Measurements from ENCODE around the gene WHRN.

The WHRN gene

DNA sequence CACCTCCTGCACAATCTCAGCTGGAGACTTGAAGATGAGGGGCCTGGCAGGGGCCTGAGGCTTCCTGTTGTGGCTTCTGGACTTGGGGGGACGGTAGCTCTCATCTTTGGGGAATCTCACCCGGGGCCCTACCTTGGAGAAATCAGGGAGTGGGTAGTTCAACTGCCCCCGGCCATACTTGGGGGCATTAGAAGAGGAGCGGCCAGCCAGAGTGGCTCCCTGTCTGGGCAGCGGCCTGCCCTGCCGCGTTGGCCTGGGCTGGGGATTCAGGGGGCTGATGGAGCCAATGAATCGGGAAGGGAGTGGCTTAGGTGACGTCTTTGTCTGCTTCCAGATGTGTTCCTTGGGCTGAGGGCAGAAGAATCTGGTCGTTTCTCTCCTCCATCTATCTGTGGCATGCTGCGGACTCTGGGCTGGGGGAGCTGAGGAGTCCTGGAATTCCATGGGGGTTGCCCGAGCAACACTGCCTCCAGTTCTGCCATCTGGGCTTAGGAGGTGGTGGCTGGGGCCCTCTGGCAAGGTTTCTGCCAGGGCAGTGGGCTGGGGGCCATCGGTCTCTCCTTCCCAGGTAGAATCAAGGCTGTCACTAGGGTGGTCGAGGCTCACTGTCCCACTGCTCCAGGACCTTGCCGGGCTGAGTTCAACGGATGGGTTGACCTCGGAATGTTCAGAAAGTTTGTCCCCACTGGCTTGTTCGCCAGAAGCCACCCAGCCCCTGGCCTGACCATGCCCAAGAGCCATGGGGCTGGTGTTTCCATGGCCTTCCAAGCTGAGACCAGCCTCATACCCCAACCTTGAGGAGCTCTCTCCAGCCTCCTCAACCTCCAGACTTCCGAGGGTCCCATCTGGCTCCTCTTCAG lies 128.5 kb downstream of the WHRN start:
- DNase-seq = no peak

- DNase-seq = no peak
These were observed 129.7 kb downstream of the WHRN start for GRCh38 chr9:114375386-114376175.

DNA sequence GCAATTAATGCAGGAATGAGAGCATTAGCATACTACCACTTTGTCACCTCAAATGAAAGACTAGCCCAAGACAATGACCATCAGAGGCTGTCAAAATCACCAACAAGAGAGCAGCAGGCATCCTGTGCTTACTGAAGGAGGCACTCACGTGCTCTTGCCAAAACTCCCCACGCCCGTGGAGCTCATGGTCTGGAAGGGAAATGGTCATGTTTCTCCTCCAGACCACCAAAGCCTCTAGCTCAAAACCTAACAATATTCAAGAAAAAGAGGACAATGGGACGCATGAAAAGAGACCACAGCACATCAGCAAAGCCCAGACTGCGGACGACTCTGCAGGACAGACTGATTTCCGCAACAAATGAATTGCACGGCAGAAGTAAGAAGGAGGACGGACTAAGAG lies 130.3 kb downstream of the WHRN start:
- peak in 1 of 2 donors; percentile 24 for DNase-seq

GRCh38 chr9:114373960-114374730 lies 131.1 kb downstream of the WHRN start:
- no peak for DNase-seq

- DNase-seq = peak; percentile 90 to 91
These were observed 132.3 kb downstream of the WHRN start for GRCh38 chr9:114372921-114373448.

- DNase-seq = peak; percentile 82
These were observed 133.0 kb downstream of the WHRN start for GRCh38 chr9:114371973-114372917.

DNA sequence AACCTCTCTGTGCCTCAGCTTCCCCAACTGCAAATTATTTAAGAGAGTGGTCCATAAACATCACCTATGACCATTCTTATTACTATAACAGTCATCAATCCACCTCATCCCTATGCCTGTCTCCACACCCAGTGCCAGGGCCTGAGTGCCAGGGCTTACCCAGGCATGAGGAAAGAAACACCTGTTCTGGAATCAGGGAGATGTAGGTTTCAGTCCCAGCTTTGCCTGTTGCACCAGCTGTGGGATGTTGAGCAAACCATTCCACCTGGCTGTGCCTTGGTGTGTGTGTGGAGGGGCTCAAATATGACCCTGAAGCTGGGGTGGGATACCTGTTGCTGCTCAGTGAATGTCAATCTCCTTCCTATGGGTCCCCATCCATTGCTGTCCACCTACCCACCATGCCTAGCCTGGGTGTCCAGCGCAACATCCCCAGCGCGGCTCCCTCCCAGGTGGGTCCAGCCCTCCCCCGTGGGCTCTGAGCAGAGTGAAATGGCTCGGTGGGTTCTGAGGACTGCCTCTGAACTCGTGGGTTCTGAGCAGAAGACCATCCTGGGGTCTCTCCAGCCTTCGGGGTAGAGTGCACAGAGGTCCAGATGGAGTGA lies 133.8 kb downstream of the WHRN start:
- DNase-seq = no peak

DNA sequence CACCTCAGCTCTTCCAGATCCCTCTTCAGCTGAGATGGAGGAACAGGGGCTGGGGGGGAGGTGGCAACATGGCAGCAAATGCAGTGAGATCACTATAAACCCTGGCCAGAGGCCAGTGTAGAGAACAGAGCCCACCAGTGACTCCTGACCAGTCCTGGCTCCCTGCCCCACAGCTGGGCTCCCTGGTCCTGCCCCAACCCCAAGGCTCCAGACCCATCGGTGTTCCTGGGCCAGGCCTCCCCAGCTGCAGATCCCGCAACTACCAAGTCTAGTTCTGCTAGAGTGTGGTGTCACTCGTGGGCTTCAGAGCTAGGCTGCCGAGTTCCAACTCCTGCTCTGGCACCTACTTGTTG lies 134.3 kb downstream of the WHRN start:
- DNase-seq = no peak

GRCh38 chr9:114370251-114370967 lies 134.9 kb downstream of the WHRN start:
- no peak for DNase-seq

GRCh38 chr9:114369216-114370130 lies 135.8 kb downstream of the WHRN start:
- DNase-seq = no peak

GRCh38 chr9:114367772-114368569 lies 137.3 kb downstream of the WHRN start:
- no peak for DNase-seq

- DNase-seq = no peak
These were observed 137.9 kb downstream of the WHRN start for GRCh38 chr9:114367366-114367765.

DNA sequence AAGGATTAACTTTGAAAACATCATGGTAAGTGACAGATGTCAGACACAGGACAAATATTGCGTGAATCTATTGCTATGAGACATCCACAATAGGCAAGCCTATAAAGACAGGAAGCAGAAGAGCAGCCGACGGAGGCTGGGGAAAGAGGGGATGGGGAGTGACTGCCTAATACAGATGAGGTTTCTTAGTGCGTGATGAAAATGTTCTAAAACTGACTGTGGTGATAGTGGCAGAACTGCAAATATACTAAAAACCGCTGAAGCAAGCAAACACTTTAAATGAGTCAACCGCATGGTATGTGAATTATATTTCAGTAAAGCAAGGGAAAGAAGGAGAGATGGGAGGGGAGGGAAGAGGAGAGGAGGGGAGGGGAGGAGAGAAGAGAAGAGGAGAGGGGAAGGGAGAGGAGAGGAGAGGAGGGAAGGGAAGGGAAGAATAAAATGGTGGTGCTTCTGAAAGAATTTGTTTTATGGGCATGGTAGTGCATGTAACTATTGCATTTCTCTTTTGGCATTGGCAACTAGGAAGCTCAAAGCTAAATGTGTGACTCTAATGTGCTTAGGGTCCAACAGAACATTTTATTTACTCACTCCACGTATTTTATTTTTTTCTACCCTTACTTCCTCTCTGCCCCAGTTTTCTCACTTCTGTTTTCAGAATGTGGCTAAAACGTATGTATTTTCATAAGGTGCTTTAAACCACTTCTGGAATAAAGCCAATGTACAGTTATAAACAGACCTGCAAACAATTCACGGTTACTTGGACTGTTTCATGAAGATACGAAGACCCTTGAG lies 138.7 kb downstream of the WHRN start:
- peak; percentile 9 to 30 for DNase-seq

DNA sequence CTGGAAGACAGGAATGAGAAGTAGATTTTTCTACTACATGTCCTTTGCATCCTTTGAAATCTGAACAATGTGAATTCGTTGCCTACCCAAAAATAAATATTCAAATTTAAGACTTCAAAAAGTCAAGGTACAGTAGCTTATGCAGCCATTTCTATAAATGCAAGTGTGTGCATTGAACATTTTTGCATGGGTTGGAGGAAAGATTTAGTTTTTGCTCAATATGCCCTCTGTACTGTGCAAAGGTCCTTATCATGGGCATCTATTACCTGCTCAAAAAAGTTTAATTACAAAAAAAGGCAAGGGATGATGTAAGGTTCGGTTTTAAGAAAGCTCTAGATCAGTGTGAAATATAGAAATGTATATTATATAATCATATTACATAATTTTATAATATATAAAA lies 140.1 kb downstream of the WHRN start:
- DNase-seq = no peak

DNA sequence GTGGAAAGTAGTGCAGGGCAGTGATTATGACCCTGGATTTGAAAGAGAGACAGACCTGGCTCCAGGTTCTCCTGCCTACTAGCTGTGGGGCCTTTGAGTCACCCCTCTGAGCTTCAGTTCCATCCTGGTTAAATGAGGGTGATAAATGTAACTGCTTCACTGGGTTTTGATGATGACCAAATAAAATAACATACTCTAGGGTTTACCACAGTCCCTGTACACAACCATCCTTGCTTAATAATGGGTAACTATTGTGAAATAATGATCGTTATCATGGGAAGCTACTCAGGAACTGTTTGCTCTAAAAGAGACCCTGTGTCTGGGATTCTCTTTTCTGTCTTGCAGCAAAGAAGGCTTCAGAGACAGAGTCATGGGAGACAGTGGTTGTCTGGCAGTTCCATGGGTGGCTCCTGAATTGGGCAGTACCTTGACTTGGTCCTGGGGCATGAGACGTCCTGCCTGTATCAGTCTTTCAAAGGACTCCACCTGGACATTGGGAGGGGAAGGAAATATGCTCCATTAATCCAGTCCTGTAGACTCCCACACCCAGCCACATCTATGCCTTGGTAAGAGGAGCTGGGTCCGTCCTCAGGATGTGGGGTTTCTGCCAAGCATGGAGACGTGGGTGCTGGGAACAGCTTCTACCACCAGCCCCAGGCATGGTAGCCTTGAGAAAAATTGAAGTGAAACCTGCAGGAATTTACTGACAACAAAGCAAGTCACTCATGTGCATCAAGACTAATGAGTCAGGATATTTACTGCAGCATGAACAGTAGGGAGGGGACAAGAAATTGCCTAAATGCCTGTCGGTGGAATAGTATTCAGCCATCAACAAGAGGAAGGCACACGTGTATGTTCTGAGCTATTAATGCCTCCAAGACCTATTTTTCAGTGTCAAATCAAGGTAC lies 140.9 kb downstream of the WHRN start:
- peak; percentile 30 to 82 for DNase-seq

DNA sequence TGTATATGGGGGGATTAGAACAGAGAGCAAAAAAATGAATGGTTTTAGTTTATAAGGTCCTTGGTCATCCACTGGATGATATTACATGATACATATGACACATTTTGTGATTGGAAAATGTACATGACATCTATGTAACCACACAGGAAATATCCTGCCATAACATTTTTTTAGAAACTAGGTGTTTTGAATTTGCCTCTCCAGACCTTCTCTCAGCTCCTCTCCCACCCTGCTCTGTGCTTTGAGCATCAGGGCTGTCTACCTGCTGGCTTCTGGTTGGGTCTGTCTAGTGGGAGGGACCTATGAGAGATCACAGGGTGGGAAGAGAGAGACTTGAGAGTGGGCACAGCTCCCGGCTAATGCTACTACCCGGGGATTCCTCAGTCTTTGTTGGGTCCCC lies 141.8 kb downstream of the WHRN start:
- no peak for DNase-seq

GRCh38 chr9:114362394-114362793 lies 142.9 kb downstream of the WHRN start:
- DNase-seq = no peak
